G401 (cell line): Measurements from ENCODE around the gene ADCY6. TPM values are rescaled to one million over a fixed set of nuclear protein-coding genes. Genes with fewer than 3 reads are reported as not detected.
A peak's percentile ranks its signal among the peaks of the same experiment; 100 is the strongest.

Experiments
- DNase-seq: peaks from one replicate; pipeline ENCODE4 v3.0.0-alpha.2; 2015; ENCODE audit warnings: low spot score
- in situ Hi-C: cut with HindIII; loops from 2 replicates; pipeline ENCODE4 v1.10.0; 2016; ENCODE audit warnings: low sequenced_read_pairs, mixed read lengths
- total RNA-seq: library from RNA; depleted of rRNA; stranded (reverse); fragments of >200 nt; shearing (Covaris generic); gene quantifications from 2 replicates; pipeline ENCODE4 v1.2.3, GENCODE V29; 2014; rRNA removed

Gene ADCY6
- total RNA-seq: 23.1 and 29.8 TPM in 2 replicates

- peak; percentile 84 for DNase-seq
- in situ Hi-C loops: no loop called here
Observed at GRCh38 chr12:48788854-48789775, at the start of gene ADCY6. Gene ADCY6, minus strand, starts transcription at chr12:48789089. Its CDS starts 5,655 bp downstream, at chr12:48783434.

DNA sequence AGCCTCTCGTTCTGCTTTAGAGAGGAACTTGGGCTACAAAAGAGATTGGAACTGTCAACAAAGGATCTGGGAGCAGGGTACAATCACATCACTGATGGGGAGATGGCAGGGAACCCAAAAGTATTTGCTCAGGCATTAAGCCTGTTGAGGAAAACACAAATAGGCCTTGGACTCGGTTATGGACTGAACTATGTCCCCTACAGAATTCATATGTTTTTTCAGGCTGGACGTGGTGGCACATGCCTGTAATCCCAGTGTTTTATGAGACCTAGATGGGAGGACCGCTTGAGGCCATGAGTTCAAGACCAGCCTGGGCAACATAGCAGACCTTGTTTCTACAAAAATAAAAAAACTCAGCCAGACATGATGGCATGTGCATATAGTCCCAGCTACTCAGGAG is 49.2 kb upstream of the ADCY6 start:
- in situ Hi-C loops: no loop called here
- no peak for DNase-seq

DNA sequence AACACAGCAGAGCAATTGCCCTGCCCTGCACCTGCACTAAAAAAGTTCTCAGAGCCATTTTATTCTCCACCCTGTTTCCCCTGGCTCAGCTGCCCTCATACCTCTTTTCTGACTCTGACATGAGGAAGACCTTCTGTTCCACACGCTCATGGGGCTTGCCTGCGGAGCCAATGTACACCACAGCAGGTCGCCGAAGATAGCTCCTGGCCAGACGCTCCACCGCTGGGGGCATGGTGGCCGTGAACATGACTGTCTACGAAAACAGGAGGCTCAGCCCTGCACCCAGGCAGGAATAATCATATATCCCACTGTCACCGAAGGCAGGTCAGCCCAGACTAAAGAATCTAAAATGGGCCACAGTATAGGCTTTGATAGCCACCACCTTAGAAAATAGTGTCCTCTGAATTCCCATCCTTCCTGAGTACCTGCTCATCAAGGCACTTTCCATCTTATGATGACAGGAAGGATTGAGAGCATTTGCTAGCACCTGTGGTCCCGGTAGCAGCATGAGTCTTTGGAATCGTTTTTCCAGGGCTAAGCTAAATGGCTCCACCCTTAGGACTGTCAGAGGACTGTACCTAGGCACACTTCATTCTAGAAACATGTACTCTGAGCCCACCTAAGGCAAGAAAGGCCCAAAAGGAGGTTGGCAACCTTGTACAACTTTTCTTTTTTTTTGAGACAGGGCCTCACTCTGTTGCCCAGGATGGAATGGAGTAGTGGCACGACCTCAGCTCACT is 43.6 kb upstream of the ADCY6 start:
- DNase-seq: no peak
- in situ Hi-C loops: no loop called here

DNA sequence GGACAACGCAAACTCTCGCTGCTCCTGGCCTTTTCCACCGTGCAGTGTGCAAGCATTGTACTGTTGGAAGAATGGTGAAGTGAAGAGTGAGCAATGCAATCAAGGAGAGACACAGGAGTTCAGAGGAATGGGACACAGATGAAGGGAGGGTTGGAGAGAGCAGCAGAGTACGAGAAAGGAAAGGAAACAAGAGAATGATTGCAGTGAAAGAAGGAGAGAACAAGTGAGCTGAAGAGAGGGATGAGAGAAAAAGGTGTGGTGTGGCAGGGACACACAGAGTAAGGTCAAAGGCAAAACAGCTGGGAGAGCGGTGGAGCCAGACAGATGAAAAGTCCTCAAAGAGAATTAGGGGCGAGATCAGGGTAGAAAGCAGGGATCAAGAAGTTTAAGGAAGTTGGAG is 42.4 kb upstream of the ADCY6 start:
- DNase-seq: no peak
- in situ Hi-C loops: no loop called here

GRCh38 chr12:48828841-48829575 is 40.1 kb upstream of the ADCY6 start:
- DNase-seq: no peak
- in situ Hi-C loops: no loop called here

DNA sequence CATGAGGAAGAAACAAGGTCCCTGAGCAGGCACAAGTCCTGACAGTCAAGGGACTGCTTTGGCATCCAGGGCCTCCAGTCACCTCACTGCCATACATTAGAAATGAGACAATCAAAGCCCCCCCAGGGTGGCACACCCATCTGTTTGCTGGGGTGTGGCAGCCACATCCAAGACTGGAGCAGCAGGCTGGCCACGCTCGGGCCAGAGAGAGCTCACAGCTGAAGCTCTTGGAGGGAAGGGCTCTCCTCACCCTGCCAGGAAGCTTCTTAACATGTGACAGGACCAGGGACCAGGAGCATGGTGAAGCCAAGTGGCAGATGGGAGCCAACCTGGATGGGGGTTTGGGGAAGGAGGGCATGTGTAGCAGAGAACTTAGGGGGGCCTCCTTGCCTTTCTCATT is 39.4 kb upstream of the ADCY6 start:
- peak; percentile 69 for DNase-seq
- in situ Hi-C loops: no loop called here

GRCh38 chr12:48827513-48828096 is 38.7 kb upstream of the ADCY6 start:
- DNase-seq: peak; percentile 44
- in situ Hi-C loops: no loop called here

GRCh38 chr12:48827026-48827425 is 38.1 kb upstream of the ADCY6 start:
- no peak for DNase-seq

GRCh38 chr12:48826209-48826855 is 37.4 kb upstream of the ADCY6 start:
- in situ Hi-C loops: no loop called here
- DNase-seq: no peak

More at GRCh38 chr12:48827026-48827425, 38.1 kb upstream of the ADCY6 start:
- in situ Hi-C loops: no loop called here

- DNase-seq: no peak
- in situ Hi-C loops: no loop called here
Observed at GRCh38 chr12:48824905-48825304, 36.0 kb upstream of the ADCY6 start.

GRCh38 chr12:48824112-48824511 is 35.2 kb upstream of the ADCY6 start:
- in situ Hi-C loops: no loop called here
- no peak for DNase-seq

- DNase-seq: no peak
- in situ Hi-C loops: no loop called here
Observed at GRCh38 chr12:48823281-48823680, 34.4 kb upstream of the ADCY6 start.

GRCh38 chr12:48822711-48823110 is 33.8 kb upstream of the ADCY6 start:
- in situ Hi-C loops: no loop called here
- peak; percentile 37 for DNase-seq

GRCh38 chr12:48822139-48822538 is 33.2 kb upstream of the ADCY6 start:
- in situ Hi-C loops: no loop called here
- DNase-seq: no peak

DNA sequence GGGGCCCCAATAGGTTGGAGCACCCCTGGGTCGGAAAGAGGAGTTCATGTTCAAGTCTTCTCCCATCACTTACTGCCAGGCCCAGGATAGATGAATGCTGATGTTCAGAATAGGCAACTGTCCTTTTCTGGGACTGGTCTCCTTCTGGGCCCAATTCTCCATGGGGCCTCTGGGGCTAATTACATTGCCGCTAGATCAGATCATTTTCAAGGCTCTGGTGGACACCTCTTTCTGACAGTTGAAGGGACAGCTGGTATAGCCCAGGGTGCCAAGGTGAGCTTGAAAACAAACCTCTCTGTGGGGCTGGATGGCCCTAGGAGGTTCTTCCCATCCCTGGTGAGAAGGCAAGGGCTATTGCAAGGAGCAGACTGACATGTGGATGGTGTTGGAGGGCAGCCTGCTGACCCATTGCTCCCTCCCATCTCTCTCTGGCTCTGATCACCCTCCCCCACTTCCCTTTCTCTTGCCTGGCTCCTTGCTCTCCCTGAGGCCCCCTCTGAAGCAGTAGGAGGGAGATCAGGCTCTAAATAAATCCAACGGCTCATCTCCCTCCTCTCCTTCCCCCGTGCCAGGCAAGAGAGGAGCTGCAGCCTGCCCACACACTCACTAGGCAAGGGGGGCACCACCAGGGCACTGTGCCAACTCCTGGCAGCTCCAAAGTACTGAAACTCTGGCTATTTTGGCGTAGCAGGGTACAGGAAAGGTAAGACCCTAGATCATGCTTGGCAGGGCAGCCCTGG is 31.3 kb upstream of the ADCY6 start:
- in situ Hi-C loops: no loop called here
- DNase-seq: peak; percentile 55

GRCh38 chr12:48818831-48819590 is 30.1 kb upstream of the ADCY6 start:
- peak; percentile 55 for DNase-seq

More at GRCh38 chr12:48818831-48819590, 30.1 kb upstream of the ADCY6 start:
- in situ Hi-C loops: no loop called here
